IMR-90 (cell line): ENCODE data around the gene MCF2L2. TPM values are rescaled to one million over a fixed set of nuclear protein-coding genes. Genes with fewer than 3 reads are reported as not detected.

Experiments used
- ATAC-seq: fragments of 200-7000 bp; cut with Tn5 transposase; 2 replicates; pipeline ENCODE4 v1.9.1; 2020; ENCODE audit warnings: low read depth, mild to moderate bottlenecking, moderate library complexity
- BruUV-seq: library from RNA; stranded (reverse); fragments of 400-500 nt; replicated peaks from 2 replicates; lab custom pipeline; 2021; lab: Mats Ljungman, UMichigan
- CTCF ChIA-PET: fragments of 300-600 bp; formaldehyde crosslinking; extraction: SDS; loops from one replicate; lab custom pipeline; 2021; ENCODE audit warnings: antibody characterized with exemption; lab: Yijun Ruan, JAX
- POLR2A ChIA-PET: fragments of 300-600 bp; sonication (Branson Sonifier 250); formaldehyde crosslinking; loops from one replicate; lab custom pipeline; 2022; ENCODE audit warnings: antibody characterized with exemption; ENCODE audit not compliant: unreplicated experiment; lab: Charles Lee
- DNase-seq: peaks from one replicate; pipeline ENCODE4 v3.0.0; 2013
- H2AFZ ChIP-seq: replicated peaks from 2 replicates; pipeline ENCODE3; 2013; ENCODE audit warnings: low read length, mild to moderate bottlenecking; ENCODE audit not compliant: poor library complexity
- H2AK5ac ChIP-seq: 2 replicates; pipeline ENCODE4 v1.6.1; 2013; ENCODE audit warnings: low read depth, low read length, inconsistent platforms
- H2AK9ac ChIP-seq: replicated peaks from 2 replicates; pipeline ENCODE3; 2013; ENCODE audit warnings: mild to moderate bottlenecking, low read depth, low read length, moderate library complexity; ENCODE audit not compliant: poor library complexity
- H2BK120ac ChIP-seq: 2 replicates; pipeline ENCODE4 v1.6.1; 2013; ENCODE audit warnings: low read depth, low read length, inconsistent platforms
- H2BK15ac ChIP-seq: 3 replicates; pipeline ENCODE4 v1.6.1; 2013; ENCODE audit warnings: low read depth, low read length, inconsistent platforms
- H2BK20ac ChIP-seq: 2 replicates; pipeline ENCODE4 v1.6.1; 2013; ENCODE audit warnings: low read depth, mild to moderate bottlenecking, inconsistent platforms, low read length, moderate library complexity
- H2BK5ac ChIP-seq: 2 replicates; pipeline ENCODE4 v1.6.1; 2013; ENCODE audit warnings: mild to moderate bottlenecking, low read depth, low read length, inconsistent platforms; ENCODE audit not compliant: poor library complexity, severe bottlenecking
- H3K14ac ChIP-seq: replicated peaks from 2 replicates; pipeline ENCODE4 v1.6.1; 2013; ENCODE audit warnings: low read depth, low read length, inconsistent platforms
- H3K18ac ChIP-seq: 2 replicates; pipeline ENCODE4 v1.6.1; 2013; ENCODE audit warnings: low read depth, low read length, control low read depth
- H3K23ac ChIP-seq: 2 replicates; pipeline ENCODE4 v1.6.1; 2013; ENCODE audit warnings: low read depth, low read length, inconsistent platforms
- H3K27ac ChIP-seq: 2 replicates; pipeline ENCODE4 v1.5.1; 2013; ENCODE audit warnings: mild to moderate bottlenecking, control low read depth, low read length; ENCODE audit not compliant: insufficient read depth
- H3K27me3 ChIP-seq: 2 replicates; pipeline ENCODE4 v1.6.1; 2013; ENCODE audit warnings: low read length; ENCODE audit not compliant: control insufficient read depth, insufficient read depth
- H3K36me3 ChIP-seq: 2 replicates; pipeline ENCODE4 v1.6.1; 2013; ENCODE audit warnings: low read length, mixed read lengths; ENCODE audit not compliant: control insufficient read depth, insufficient read depth
- H3K4ac ChIP-seq: 2 replicates; pipeline ENCODE4 v1.6.1; 2013; ENCODE audit warnings: low read depth, low read length, inconsistent platforms
- H3K4me1 ChIP-seq: 2 replicates; pipeline ENCODE4 v1.6.1; 2013; ENCODE audit warnings: low read length, mixed read lengths; ENCODE audit not compliant: control insufficient read depth, insufficient read depth
- H3K4me2 ChIP-seq: 2 replicates; pipeline ENCODE4 v1.6.1; 2013; ENCODE audit warnings: low read depth, mild to moderate bottlenecking, control low read depth, low read length, moderate library complexity
- H3K4me3 ChIP-seq: 2 replicates; pipeline ENCODE4 v1.5.1; 2013; ENCODE audit warnings: low read depth, mild to moderate bottlenecking, control low read depth, low read length, moderate library complexity; ENCODE audit not compliant: insufficient read depth
- H3K56ac ChIP-seq: 2 replicates; pipeline ENCODE4 v1.6.1; 2013; ENCODE audit warnings: low read length, inconsistent platforms; ENCODE audit not compliant: insufficient read depth; ENCODE audit errors: extremely low read depth
- H3K79me1 ChIP-seq, 2 experiments: 2 replicates each; pipeline ENCODE4 v1.6.1; 2013; ENCODE audit warnings: low read length in 2 of 2, inconsistent platforms in 1 of 2, low read depth in 1 of 2
- H3K9ac ChIP-seq: 2 replicates; pipeline ENCODE4 v1.6.1; 2013; ENCODE audit warnings: low read depth, low read length, control low read depth
- H3K9me1 ChIP-seq: 2 replicates; pipeline ENCODE4 v1.6.1; 2013; ENCODE audit warnings: low read length, inconsistent platforms; ENCODE audit not compliant: insufficient read depth
- H3K9me3 ChIP-seq: 2 replicates; pipeline ENCODE4 v1.6.1; 2013; ENCODE audit warnings: low read length; ENCODE audit not compliant: control insufficient read depth, insufficient read depth
- H4K20me1 ChIP-seq: 2 replicates; pipeline ENCODE4 v1.6.1; 2013; ENCODE audit warnings: low read length, inconsistent platforms; ENCODE audit not compliant: insufficient read depth
- H4K5ac ChIP-seq: 2 replicates; pipeline ENCODE4 v1.6.1; 2013; ENCODE audit warnings: mild to moderate bottlenecking, low read depth, low read length, control low read depth
- H4K8ac ChIP-seq, 2 experiments: 2 replicates each; pipeline ENCODE4 v1.6.1; 2013; ENCODE audit warnings: low read depth in 2 of 2, low read length in 2 of 2, control low read depth in 1 of 2, inconsistent platforms in 1 of 2
- H4K91ac ChIP-seq: 2 replicates; pipeline ENCODE4 v1.6.1; 2013; ENCODE audit warnings: low read depth, low read length, inconsistent platforms; ENCODE audit not compliant: insufficient read depth
- CTCF ChIP-seq: conservative IDR thresholded peaks from 2 replicates; pipeline ENCODE4 v1.5.1; 2012; ENCODE audit warnings: mild to moderate bottlenecking, low read depth, low read length, improper control_type of control experiment
- SMC3 ChIP-seq: fragments of 150-350 bp; IDR thresholded peaks from 2 replicates; pipeline ENCODE4 v1.6.1; 2016; ENCODE audit warnings: low read depth, mild to moderate bottlenecking, antibody characterized with exemption, low read length, moderate library complexity
- WGBS, 2 experiments: methylation state at CpG; one replicate each; pipeline versions ENCODE4 v1.1.5 to v1.1.7; 2013; ENCODE audit warnings: missing lambda C conversion rate in 2 of 2; ENCODE audit not compliant: insufficient read length in 1 of 2; ENCODE audit errors: extremely low coverage in 2 of 2; 5-methylcytosine and 5-hydroxymethylcytosine counted together
- dilution Hi-C: fragments of 300-500 bp; cut with HindIII; formaldehyde crosslinking; loops from one replicate; pipeline ENCODE4 v1.14.3; 2018; ENCODE audit warnings: low sequenced_read_pairs; ENCODE audit not compliant: unreplicated experiment
- in situ Hi-C: fragments of 300-500 bp; cut with MboI; formaldehyde crosslinking; loops from 3 replicates; pipeline ENCODE4 v1.14.3; 2019; ENCODE audit warnings: low sequenced_read_pairs, inconsistent platforms, mixed read lengths
- intact Hi-C: fragments of 100-400 bp; cut with micrococcal nuclease; formaldehyde crosslinking; loops from 2 replicates; pipeline ENCODE4 v1.10.0; 2022
- polyA plus RNA-seq, 3 experiments: library from polyadenylated mRNA; depleted of rRNA; stranded (reverse); fragments of >200 nt; gene quantifications; 2 replicates each; pipeline ENCODE4 v1.2.3, GENCODE V29; 2012; ENCODE audit warnings: low replicate concordance in 1 of 3
- total RNA-seq: library from RNA; depleted of rRNA; stranded (reverse); fragments of >200 nt; gene quantifications from 2 replicates; pipeline ENCODE4 v1.2.3, GENCODE V29; 2012
- TF ChIP-seq, protein P1 (sequence below): fragments of 150-350 bp; IDR thresholded peaks from 2 replicates; pipeline ENCODE4 v1.6.1; 2016; ENCODE audit warnings: low read depth, mild to moderate bottlenecking, low read length, moderate library complexity, borderline replicate concordance

The MCF2L2 gene
- total and polyA plus RNA-seq, 2 of the 4 experiments (the other 2 are of a cell fraction), result under 0.01 TPM; not detected in 1

- Histone ChIP-seq H3K18ac (no peak overlapping the region), H3K36me3 (no peaks in the 10 kb centered on the region), H2BK5ac (no peak overlapping the region), H3K79me1 (no peaks in the 10 kb centered on the region), H3K23ac (no peak overlapping the region), H3K14ac (no peak overlapping the region), H3K9ac (no peak overlapping the region), H2BK120ac (no peak overlapping the region), H3K4me1 (no peaks in the 10 kb centered on the region), H4K5ac (no peak overlapping the region), H4K8ac (no peak overlapping the region), H3K56ac (no peak overlapping the region), H4K91ac (no peak overlapping the region), H3K27ac (no peak overlapping the region), H3K4me3 (no peak overlapping the region), H2AFZ (no peak overlapping the region), H2BK20ac (no peak overlapping the region), H2BK15ac (no peak overlapping the region), H3K4ac (no peak overlapping the region), H3K4me2 (no peak overlapping the region), H3K9me3 (peaks cover 7% of the 10 kb centered on the region), H2AK5ac (no peak overlapping the region), H4K20me1 (no peaks in the 10 kb centered on the region), H3K9me1 (no peaks in the 10 kb centered on the region), H2AK9ac (no peak overlapping the region), H3K27me3 (peaks cover 5% of the 10 kb centered on the region)
- intact Hi-C loops (no loop called here), dilution Hi-C loops (no loop called here), in situ Hi-C loops (no loop called here)
- DNase-seq (no peak), ATAC-seq (no peak)
- WGBS, 2 experiments, result no CpG with 5 or more reads among the region's 5 CpGs
- TF ChIP-seq CTCF, result no peak
- TF ChIP-seq, protein P1, sequence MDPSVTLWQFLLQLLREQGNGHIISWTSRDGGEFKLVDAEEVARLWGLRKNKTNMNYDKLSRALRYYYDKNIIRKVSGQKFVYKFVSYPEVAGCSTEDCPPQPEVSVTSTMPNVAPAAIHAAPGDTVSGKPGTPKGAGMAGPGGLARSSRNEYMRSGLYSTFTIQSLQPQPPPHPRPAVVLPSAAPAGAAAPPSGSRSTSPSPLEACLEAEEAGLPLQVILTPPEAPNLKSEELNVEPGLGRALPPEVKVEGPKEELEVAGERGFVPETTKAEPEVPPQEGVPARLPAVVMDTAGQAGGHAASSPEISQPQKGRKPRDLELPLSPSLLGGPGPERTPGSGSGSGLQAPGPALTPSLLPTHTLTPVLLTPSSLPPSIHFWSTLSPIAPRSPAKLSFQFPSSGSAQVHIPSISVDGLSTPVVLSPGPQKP, result no peak
- TF ChIP-seq SMC3, result no peak
- BruUV-seq, result no TSS peak
- POLR2A ChIA-PET, result no interaction called here
- CTCF ChIA-PET, result no interaction called here
Measured at GRCh38 chr3:183239046-183239445, 189.4 kb downstream of the MCF2L2 start.
